NCI-H774 (cell line): ENCODE measurements around the gene SIAH1.
"Not testable (repeated sequence)": the region's sequence is repeated elsewhere in the genome, so short reads cannot be mapped to it uniquely, and the experiment has no call there.

Experiments
- DNase-seq: peaks from one replicate; lab custom pipeline; 2025; lab: John Stamatoyannopoulos, UW

Gene SIAH1, protein sequence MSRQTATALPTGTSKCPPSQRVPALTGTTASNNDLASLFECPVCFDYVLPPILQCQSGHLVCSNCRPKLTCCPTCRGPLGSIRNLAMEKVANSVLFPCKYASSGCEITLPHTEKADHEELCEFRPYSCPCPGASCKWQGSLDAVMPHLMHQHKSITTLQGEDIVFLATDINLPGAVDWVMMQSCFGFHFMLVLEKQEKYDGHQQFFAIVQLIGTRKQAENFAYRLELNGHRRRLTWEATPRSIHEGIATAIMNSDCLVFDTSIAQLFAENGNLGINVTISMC

DNA sequence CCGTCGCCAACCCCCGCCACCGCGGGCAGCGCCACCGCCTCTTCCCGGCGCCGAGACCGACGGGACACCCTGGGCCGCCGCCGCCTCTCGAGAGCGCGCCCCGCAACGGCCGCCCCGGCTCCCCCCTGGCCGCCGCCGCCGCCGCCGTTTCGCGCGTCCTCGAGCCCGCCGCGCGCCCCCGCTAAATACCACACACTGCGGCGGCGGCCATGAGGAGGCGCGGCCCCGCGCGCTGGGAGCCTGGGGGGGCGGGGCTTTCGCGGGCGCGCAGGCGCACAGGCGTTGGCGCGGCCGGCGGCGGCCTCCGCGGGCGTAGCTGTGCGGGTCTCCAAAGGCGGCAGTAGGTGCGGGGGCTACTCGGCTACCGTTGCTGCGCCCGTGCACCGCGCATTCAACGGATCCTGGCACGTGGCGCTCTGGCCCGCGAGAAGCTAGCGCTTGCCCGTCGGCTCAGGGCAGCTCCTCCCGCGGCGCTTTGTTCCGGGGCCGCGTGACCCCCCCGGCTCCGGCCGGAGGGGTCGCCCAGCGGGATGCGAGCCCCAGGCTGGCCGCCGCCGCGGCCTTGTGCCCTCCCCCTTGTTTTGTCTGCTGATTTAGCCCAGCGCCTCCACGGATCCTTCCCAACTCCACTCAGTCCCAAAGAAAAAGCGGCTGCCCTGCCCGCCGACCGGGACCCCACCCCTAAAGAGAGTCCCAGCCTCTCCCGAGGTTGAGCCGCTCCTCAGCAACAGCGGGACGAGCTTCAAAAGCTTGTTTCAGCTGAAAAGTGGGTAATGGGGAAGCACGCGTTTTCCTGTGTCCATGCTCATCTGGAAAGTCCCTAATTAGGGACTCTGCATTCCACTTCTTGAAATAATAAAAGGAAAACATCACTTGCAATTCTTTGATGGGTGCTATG lies at the start of gene SIAH1:
Gene SIAH1 (minus strand): TSS at position 161 of the 898 bp plus-strand sequence. CDS start 22,985 bp downstream, outside the sequence.
- DNase-seq: peak; percentile 83

DNA sequence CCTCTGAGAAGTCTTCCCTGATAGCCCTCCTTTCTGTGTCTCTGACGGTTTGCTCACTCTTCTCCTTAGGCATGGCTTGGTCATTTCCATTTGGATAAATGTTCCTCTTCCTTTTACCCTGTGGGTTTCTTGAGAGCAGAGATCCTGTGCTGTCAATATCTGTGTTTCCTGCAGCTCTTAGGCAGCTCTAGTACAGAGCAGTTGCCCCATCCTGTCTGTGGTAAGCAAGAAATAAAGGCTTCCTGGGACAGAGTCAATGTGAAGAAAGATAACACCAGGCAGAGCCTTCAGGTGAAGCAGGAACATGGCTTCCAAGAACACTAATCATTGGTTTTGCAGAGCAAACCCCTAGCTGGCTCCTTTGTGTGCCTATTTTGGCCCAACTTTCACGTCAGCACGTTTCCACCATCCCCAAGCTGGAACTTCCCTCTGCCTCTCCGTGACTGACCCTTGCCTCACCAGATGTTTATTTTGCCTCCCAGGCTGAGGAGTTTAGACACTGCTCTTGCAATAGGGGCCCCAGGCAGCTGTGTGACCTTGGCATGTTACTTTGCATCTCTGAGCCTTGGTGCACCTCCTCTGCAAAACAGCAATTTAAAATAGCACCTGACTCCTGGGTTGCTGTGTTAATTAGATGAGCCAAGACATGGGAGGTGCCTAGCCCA lies 49.6 kb upstream of the SIAH1 start:
- DNase-seq: no peak

DNA sequence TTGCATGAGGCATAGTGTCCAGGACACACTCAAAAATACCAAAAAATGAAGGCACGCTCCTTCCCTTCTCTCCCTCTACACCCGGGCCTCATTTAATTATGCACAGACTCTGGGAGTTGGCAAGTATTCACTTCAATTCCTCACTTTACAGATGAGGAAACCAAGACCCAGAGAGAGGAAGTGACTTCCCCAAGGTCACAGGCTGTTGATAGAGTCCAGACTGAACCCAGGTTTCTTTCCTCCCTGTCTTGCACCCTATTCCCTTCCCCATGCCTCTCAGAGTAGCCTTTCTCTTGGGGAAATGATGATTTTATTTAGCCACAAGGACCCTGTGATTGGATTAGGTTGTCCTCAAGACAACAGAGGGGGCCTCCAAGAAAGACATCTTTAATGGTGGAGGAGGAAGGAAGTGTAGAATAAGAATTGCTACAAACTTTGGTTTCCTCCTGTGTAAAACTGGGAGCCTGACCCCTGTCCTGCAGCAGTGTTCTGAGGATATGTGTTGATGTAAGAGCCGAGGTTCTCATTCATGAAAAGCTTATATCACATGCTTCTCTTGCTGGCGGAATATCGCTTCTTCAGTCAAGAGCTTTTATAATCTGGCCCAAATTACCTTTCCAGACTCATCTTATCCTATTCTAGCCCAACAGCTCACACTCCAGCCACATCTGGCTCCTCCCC lies 48.8 kb upstream of the SIAH1 start:
- DNase-seq: no peak

DNA sequence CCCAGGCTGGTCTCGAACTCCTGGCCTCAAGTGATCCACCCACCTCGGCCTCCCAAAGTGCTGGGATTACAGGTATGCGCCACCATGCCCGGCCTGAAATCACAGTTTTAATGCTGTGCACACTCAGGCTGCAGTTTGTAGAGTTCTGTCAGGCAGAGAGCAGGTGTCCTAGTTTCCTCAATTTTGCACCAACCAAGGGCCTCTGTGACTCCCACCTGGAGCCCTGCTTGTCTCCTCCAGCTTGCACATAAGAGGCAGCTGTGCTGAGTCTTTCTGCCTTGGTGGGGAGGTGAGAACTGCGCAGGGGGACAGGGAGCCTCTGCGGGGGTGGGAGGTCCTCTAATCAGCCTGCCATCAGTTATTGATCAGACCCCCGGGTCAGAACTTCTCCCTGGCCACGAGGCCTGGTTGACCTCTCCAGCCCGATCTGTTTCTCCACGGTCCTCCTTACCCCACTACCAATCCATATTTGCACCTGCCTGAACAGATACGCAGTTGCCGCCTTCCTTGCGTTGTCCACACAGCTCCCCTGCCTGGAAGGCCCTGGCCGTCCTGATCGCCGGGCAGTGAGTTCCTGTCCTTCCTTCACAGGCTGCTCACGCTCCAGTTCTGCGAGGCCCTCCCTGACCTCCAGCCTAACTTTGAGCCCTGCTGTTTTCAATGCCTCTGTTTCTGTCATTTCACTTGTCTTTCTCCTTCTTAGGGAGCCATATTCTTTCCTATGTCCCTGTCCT lies 48.1 kb upstream of the SIAH1 start:
- DNase-seq: no peak

DNA sequence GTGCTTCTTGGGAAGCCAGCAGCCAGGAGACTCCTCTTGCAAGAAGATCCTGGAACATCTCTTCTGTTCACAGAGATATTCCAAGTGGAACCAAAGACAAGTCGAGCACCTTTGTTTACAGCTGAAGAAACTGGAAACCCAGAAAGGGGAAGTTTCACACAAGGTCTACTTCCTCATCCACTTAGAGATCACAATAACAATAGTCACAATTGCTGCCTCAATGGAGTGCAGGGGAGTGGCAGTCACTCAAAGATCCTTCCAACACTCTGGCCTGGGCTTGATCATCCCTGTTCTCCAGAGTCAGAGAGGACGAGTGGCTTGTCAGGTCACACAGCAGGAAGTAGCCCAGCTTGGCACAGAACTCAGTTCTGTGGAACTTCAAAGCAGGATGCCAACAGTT lies 46.9 kb upstream of the SIAH1 start:
- DNase-seq: no peak

DNA sequence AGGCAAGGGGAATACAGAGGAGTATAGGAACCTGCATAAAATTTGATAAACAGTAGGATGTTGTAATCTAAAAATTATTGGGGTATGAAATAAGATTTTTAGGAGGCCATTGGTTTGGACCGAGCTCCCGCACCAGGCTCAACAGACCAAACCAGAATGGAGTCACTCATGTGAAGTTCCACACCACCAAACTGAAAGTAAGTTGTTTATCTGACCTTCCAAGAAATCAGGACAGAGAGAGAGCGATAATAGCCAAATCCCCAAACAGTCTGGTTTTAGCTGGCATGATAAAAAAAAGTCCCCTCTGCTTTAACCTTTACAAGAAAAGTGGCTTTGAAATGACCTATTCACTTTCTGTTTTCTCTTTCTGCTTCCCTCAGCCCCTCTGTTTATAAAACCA lies 45.7 kb upstream of the SIAH1 start:
- DNase-seq: no peak

DNA sequence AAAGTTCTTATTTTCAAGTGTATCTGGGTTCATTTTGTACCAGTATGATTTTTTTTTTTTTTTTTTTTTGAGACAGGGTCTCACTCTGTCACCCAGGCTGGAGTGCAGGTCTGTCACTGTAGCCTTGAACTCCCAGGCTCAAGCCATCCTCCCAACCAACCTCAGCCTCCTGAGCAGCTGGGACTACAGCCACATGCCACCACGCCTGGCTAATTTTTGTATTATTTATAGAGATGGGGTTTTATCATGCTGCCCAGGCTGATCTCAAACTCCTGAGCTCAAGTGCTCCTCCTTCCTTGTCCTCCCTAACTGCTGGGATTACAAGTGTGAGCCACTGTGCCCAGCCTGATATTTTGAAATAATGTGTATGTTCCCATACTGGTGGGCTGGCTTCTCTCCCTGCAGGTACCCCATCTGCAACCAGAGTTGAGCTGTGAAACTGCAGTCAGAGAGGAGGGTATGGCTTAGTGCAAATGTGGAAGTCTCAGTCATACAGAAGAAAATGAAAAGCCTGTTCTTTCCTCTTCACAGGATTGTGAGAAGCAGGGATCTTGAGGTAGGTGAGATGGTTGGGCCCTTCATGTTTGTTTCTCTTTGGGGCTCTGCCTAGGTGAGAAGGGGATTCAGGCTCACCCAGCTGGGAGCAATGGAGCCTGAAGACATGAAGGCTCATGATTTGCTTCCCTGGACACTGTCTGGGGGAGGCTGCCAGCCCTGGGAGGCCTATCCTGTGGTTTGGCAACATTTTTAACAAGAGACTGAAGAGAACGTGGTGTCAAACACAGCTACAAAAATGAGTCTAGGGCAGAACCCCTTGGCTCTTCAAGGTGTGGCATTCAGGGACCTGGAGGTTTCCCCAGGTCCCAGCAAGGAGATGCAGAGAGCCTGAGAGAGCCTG lies 41.3 kb upstream of the SIAH1 start:
- no peak for DNase-seq

DNA sequence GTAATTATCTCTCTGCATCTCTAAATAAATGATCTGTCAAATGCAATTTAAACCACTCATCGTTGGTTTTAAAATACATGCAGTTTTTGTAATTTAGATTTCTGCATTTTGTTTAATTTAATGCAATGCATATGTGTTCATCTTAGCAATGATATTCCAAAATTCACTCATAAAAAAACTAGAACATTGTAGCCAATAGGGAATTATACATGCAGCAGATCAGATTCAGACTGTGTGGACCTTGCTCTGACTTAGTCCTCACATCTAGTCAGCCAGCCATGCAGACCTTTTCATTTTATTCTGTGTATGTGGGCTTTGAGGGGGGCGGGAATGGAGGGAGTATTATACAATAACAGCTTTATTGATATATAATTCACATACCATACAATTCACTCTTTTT lies 37.3 kb upstream of the SIAH1 start:
- no peak for DNase-seq

DNA sequence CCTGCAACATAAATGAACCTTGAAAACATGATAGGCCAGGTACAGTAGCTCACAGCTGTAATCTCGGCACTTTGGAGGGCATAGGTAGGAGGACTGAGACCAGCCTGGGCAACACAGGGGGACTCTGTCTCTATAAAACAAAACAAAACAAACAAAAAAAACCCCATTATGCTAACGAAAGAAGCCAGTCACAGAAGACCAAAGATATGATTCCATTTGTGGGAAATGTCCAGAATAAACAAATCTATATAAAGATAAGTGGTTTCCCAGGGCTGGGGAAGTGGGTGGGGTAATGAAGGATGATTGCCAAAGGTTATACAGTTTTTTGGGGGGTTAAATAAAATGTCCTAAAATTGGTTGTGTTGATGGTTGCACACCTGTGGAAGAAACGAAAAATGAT lies 36.5 kb upstream of the SIAH1 start:
- no peak for DNase-seq

DNA sequence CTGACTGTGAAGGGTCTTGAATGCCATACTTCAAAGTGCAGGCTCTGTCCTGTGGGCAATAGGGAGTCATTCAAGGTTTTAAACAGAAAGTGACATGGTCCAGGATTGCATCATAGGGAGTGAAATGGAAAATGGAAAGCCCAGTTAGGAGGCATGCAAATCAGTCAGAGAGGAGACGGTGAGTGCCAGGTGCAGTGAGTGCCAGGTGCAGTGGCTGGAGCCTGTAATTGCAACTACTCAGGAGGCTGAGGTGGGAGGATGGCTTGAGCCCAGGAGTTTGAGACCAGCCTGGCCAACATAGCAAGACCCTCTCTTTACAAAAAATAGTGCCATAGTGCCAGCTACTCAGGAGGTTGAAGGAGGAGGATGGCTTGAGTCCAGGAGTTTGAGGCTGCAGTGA lies 35.2 kb upstream of the SIAH1 start:
- DNase-seq: no peak

DNA sequence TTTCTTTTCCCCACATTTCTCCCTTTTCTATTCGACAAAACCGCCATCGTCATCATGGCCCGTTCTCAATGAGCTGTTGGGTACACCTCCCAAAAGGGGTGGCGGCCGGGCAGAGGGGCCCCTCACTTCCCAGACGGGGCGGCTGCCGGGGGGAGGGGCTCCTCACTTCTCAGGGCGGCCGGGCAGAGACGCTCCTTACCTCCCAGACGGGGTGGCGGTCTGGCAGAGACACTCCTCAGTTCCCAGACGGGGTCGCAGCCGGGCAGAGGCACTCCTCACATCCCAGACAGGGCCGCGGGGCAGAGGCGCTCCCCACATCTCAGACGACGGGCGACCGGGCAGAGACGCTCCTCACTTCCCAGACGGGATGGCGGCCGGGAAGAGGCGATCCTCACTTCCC lies 31.4 kb upstream of the SIAH1 start:
- DNase-seq: not testable (repeated sequence)

DNA sequence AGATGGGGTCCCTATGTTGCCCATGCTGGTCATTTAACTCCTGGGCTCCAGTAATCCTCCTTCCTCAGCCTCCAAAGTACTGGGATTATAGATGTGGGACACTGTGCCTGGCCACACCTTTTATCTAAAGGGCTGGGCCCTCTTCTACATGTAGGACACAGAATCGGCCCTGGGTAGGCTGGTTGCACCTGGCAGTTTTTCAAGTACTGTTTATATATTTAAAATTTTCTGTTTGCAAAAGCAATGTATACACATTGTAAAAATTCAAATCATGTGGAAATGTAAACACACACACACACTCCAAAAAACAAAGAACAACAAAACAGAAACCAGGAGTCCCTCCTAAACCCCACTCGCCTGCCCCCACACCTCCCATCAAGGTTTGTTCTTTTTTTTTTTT lies 28.1 kb upstream of the SIAH1 start:
- DNase-seq: peak; percentile 63

DNA sequence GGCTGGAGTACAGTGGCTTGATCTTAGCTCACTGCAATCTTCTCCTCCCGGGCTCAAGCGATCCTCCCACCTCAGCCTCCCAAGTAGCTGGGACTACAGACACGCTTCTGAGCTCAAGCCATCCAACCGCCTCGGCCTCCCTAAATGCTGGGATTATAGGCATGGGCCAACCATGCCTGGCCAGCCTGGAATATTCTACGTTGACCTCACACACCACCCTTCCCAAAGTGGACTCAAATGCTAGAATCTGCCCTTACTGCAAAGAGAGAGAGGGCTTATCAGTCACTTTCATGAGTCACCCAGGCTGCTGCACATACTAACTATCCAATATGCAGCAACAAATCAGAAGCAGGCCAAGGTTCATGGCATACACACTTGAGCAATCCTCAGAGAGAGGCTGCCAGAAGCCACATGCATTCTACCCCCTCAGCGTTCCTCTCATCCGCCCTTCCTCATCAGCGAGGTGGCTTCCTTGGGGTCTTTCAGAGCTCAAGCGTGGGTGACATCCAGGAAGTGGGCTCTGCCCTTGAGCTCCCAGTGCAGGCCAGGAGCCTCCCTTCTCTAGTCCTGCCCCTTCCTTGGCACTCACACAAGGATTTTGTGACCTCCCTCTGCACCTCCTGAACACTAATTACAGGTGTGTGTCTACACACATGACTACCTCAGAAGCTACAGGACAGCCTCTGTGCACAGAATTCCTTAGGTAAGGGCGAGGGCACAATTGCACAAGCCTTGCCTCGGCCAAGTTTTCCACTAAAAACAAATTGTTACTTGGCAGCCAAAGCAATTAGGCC lies 24.8 kb upstream of the SIAH1 start:
- DNase-seq: no peak

DNA sequence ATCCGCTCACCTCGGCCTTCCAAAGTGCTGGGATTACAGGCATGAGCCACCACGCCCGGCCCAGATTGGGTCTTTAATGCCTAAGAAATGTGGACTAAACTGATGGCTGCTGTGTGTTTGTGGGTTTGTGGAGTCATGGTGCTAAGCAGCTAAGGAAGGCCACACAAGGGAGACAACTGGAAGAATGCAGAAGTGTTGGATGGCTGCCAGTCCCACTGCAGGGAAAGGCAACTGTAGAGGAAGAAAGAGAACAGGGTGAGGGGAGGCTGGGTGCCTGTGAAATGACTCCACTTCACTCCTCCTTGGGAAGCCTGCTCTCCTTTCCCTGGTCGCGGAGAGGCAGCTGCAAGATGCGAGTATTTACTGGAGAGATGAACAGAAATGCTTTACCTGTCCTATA lies 23.5 kb upstream of the SIAH1 start:
- DNase-seq: no peak

DNA sequence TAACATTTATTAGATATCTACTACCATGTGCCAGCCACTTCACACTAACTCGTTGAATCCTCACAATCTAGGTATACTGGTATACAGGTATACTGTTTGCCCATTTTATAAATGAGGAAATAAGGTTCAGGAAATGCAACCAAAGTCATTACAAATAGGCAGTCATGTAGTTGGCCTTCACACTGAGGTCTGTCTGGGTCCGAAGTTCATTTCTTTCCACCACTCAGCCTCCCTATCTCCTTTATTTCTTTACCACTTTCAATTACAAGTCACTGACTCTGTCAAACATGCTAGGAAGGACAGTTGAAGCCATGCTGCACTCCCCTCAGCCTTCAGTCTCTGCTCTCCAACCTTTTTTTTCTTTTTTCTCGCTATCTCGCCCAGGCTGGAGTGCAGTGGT lies 20.7 kb upstream of the SIAH1 start:
- DNase-seq: no peak

DNA sequence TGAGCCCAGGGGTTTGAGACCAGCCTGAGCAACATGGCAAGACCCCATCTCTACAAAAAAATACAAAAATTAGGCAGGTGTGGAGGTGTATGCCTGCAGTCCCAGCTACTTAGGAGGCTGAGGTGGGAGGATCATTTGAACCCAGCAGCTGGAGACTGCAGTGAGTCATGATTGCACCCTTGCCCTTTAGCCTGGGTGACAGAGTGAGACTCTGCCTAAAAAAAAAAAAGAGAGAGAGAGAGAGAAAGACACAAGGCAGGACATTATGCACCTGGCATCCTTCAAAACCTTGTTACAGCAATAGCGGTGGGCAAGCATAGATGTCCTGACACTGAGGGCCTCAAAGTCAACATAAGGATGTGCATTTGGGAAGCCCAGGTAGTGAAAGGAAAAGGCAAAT lies 19.9 kb upstream of the SIAH1 start:
- DNase-seq: no peak

DNA sequence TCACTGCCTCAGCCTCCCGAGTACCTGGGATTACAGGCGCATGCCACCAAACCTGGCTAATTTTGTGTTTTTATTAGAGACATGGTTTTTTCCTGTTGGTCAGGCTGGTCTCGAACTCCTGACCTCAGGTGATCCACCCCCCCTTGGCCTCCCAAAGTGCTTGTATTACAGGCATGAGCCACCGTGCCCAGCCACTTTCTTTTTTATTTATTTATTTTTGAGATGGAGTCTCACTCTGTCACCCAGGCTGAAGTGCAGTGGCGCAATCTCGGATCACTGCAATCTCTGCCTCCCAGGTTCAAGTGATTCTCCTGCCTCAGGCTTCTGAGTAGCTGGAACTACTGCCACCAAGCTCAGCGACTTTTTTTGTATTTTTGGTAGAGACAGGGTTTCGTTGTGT lies 17.3 kb upstream of the SIAH1 start:
- not testable (repeated sequence) for DNase-seq

DNA sequence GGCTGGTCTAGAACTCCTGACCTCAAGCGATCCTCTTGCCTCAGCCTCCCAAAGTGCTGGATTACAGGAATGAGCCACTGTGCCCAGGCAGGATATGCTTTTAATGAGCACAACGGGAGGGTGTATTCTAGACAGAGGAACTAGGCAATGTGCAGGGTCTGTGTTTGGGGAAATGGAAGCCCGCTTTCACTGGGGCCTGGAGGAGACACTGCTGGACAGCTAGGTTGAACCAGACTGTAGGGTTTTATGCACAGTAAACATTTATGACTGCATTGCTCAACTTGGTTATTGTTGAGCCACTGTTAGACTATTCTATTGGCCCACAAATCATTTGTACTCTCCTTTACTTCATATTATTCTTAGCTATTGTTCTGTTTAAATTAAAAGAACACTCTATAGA lies 10.2 kb upstream of the SIAH1 start:
- DNase-seq: no peak

DNA sequence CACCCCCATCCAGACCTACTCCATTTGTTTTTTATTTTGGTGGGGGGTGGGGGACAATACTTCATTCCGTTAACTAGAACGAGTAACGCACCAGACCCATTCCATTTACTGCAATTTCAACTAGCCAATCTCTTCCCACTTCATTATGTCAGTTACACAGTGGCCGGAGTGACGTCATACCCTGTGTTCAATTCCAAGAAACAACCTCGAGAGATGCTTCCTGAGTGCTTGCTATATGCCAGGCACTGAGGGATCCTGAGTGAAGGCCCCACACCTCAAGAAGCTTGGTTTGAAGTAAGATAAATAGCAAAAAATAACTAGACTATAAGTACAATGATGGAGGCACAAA lies 9.1 kb upstream of the SIAH1 start:
- no peak for DNase-seq
